Urinary bladder (tissue), 4 donors: ENCODE data around the gene P2RY13. TPM values are rescaled to one million over a fixed set of nuclear protein-coding genes. Genes with fewer than 3 reads are reported as not detected.

Source experiments
- DNase-seq: peaks from one replicate; pipeline ENCODE4 v3.0.0-alpha.2; 2015; ENCODE audit errors: extremely low spot score
- H3K27ac ChIP-seq: one replicate; pipeline ENCODE4 v1.5.1; 2013; ENCODE audit warnings: low read depth, mild to moderate bottlenecking, moderate library complexity
- H3K36me3 ChIP-seq: one replicate; pipeline ENCODE4 v1.6.1; 2013; ENCODE audit warnings: mild to moderate bottlenecking, moderate library complexity; ENCODE audit not compliant: insufficient read depth
- H3K4me1 ChIP-seq: one replicate; pipeline ENCODE4 v1.6.1; 2013; ENCODE audit warnings: mild to moderate bottlenecking, moderate library complexity; ENCODE audit not compliant: insufficient read depth
- H3K4me3 ChIP-seq: one replicate; pipeline ENCODE4 v1.5.1; 2013; ENCODE audit warnings: low read depth, low read length
- WGBS: extraction: QIAGEN DNeasy Blood & Tissue Kit; methylation state at CpG from one replicate; pipeline ENCODE4 v1.1.7; 2013; 5-methylcytosine and 5-hydroxymethylcytosine counted together
- polyA plus RNA-seq: library from polyadenylated mRNA; stranded (reverse); fragments of 200-250 nt; gene quantifications from one replicate; pipeline ENCODE4 v1.2.3, GENCODE V29; 2013
- total RNA-seq: library from RNA; depleted of rRNA; stranded (reverse); fragments of >200 nt; gene quantifications from one replicate; pipeline ENCODE4 v1.2.3, GENCODE V29; 2014
- donor health status: healthy with polysubstance abuse.
- donor health status: healthy.

P2RY13 gene
- total and polyA plus RNA-seq, 2 donors, result 0.57 to 2.3 TPM

DNA sequence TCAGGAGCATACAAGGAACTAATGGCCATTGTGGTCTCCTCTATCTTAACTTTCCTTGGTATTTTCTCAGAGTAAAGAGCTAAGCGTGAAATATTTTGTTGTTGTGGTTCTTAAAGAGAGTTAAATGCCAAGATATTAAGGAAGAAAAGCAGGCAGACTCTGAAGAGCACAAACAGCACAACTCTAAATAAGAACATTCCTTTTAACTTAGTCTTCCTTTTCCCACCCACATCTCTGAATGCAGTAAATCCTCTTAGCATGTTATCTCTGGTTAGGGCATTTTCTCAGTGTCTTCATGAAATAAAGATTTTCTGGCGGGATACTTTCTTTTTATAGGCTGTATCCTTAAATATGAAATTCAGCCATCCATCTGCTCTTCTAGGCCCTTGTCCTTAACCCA is 14.2 kb downstream of the P2RY13 start:
- Histone ChIP-seq H3K4me3 (no peak overlapping the region), H3K36me3 (no peaks in the 10 kb centered on the region), H3K4me1 (no peaks in the 10 kb centered on the region), H3K27ac (no peak overlapping the region)
- no peak for DNase-seq
- WGBS, result 66% methylated on average over 2 of the region's 2 CpGs

- H3K4me3 ChIP-seq, result no peak overlapping the region
- 95% methylated on average over 5 of the region's 5 CpGs for WGBS
- no peak overlapping the region for H3K27ac ChIP-seq
- no peaks in the 10 kb centered on the region for H3K4me1 ChIP-seq
- no peak for DNase-seq
- no peaks in the 10 kb centered on the region for H3K36me3 ChIP-seq
Measured at GRCh38 chr3:151314593-151314992, 14.8 kb downstream of the P2RY13 start.

DNA sequence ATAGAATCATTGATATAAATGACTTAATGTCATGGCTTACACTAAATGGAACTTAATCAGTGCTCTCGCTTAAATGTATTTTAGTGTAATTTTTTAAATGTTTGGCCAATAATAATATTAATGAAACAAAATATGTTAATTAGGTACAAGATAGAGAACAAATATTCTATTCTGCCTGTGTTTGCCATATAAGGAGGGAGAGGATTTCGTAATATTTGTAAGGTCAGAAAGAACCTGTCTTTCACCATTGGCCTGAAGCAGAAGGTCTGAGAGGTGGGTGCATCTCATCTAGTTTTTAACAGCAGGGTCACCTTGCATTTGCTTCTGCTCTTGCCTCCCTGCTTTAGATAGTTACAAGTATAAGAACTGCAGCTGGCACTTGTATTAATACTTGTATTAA is 15.2 kb downstream of the P2RY13 start:
- H3K4me1 ChIP-seq, result no peaks in the 10 kb centered on the region
- H3K27ac ChIP-seq, result no peak overlapping the region
- WGBS, result 74% methylated on average over 2 of the region's 2 CpGs
- H3K36me3 ChIP-seq, result no peaks in the 10 kb centered on the region
- DNase-seq, result no peak
- H3K4me3 ChIP-seq, result no peak overlapping the region

GRCh38 chr3:151312972-151313371 is 16.4 kb downstream of the P2RY13 start:
- 92% methylated on average over 3 of the region's 3 CpGs for WGBS
- no peak for DNase-seq
- no peak overlapping the region for H3K27ac ChIP-seq
- no peaks in the 10 kb centered on the region for H3K36me3 ChIP-seq
- no peak overlapping the region for H3K4me3 ChIP-seq
- no peaks in the 10 kb centered on the region for H3K4me1 ChIP-seq

DNA sequence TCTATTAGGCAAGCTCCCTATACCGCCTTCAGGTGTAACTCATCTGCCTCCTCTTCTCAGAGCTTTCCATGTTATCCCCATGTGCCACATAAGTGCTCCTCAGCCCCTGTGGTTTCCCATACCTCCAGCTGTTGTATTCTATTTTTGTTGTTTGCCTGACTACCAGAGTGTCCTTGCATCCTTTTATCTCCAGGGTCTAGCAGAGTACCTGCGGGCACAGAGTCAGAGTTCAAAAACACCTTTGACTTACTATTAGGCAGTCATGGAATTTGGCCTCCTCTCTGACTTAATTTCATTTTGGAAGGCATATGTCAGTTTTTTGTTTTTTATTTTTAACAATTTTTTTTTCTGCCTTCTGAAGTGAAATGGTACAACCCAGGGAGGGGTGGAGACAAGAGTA is 19.8 kb downstream of the P2RY13 start:
- WGBS, result 96% methylated on average over 2 of the region's 2 CpGs
- H3K36me3 ChIP-seq, result no peaks in the 10 kb centered on the region
- no peak overlapping the region for H3K4me3 ChIP-seq
- H3K27ac ChIP-seq, result no peak overlapping the region
- no peaks in the 10 kb centered on the region for H3K4me1 ChIP-seq
- no peak for DNase-seq

DNA sequence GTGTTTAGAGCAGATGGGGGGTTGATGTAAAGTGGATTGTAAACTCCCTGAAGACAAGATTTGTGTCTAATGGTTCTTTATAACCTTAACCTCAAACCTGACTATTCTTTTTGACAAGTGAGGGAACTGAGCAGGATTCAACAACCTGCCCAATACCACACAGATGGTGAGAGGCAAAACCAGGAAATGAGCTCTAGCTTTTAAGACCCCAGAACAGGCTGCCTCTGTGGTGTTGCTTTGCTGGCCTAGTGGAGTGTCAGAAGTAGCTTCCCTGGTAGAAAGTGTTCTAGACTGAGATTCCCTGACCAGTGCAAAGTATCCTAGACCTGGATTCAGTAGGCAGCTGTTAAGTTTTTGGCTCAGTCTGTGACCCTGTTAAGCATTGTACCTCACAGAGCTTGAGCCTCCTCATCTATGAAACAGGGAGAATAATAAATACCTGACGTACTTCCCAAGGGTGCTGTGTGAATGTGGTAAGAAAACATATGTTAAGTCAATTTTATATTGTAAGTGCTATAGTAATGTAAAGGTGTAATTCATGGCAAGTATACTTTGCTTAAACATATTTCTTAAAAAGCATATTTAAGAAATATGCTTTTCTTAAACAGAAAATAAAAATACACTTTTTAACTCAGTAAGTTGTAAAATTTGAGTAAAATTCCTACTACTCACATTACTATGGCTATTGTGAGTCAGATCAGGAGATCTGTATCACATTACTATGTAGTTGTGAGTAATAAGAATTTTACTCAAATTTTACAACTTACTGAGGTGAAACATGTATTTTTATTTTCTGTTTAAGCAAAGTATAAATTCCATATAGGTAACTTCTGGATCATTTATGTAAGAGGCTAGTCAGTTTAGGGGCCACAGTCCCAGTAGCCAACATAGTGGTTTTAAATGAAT is 21.5 kb downstream of the P2RY13 start:
- 91% methylated on average over 1 of the region's 1 CpG for WGBS
- Histone ChIP-seq H3K27ac (no peak overlapping the region), H3K4me3 (no peak overlapping the region), H3K36me3 (no peaks in the 10 kb centered on the region), H3K4me1 (no peaks in the 10 kb centered on the region)
- DNase-seq, result no peak

- H3K36me3 ChIP-seq, result no peaks in the 10 kb centered on the region
- H3K4me1 ChIP-seq, result no peaks in the 10 kb centered on the region
- no peak overlapping the region for H3K4me3 ChIP-seq
- no peak overlapping the region for H3K27ac ChIP-seq
- DNase-seq, result no peak
Measured at GRCh38 chr3:151307131-151307530, 22.2 kb downstream of the P2RY13 start.

- 90% methylated on average over 6 of the region's 6 CpGs for WGBS
- no peak overlapping the region for H3K4me3 ChIP-seq
- DNase-seq, result no peak
- no peaks in the 10 kb centered on the region for H3K36me3 ChIP-seq
- no peak overlapping the region for H3K27ac ChIP-seq
- H3K4me1 ChIP-seq, result no peaks in the 10 kb centered on the region
Measured at GRCh38 chr3:151306168-151306810, 23.1 kb downstream of the P2RY13 start.

GRCh38 chr3:151305775-151306151 is 23.6 kb downstream of the P2RY13 start:
- Histone ChIP-seq H3K36me3 (no peaks in the 10 kb centered on the region), H3K27ac (no peak overlapping the region), H3K4me3 (no peak overlapping the region), H3K4me1 (no peaks in the 10 kb centered on the region)
- WGBS, result 87% methylated on average over 4 of the region's 4 CpGs
- no peak for DNase-seq

DNA sequence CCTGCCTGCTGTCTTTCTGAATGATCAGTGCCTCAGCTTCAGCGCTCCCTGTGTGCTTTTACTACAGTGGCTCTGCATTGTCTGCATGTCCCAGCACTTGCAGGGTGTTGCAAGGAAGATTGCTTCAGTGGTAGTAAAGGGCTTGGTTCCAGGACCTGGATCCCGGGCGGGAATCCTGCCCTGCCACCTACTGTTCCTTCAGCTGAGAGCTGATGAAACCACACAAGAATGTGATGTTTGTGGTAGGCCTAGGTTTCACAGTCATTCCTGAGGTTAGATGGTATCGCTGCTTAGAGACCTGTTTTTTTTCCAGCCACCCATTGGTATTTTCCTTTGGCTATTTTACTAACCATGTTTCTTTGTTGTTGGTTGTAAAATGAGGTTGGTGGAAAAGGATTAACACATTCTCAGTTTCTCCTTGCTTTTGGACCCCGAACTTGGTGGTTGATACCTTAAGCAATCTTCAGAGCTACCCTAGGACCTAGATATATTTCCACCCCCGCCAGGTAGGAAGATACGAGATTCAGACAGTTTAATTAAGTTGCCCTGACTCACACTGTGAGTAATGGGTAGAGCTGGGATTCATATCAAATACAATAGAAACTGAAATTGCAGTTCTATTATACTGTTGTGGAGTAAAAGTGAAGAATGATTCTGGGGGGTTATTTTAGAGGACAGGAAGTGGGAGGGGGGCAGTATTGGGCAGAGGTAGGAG is 24.1 kb downstream of the P2RY13 start:
- 53% methylated on average over 7 of the region's 7 CpGs for WGBS
- Histone ChIP-seq H3K27ac (no peak overlapping the region), H3K36me3 (no peaks in the 10 kb centered on the region), H3K4me1 (no peaks in the 10 kb centered on the region), H3K4me3 (no peak overlapping the region)
- peak; percentile 56 for DNase-seq

- H3K4me3 ChIP-seq, result no peak overlapping the region
- no peak for DNase-seq
- 78% methylated on average over 2 of the region's 2 CpGs for WGBS
- no peaks in the 10 kb centered on the region for H3K4me1 ChIP-seq
- no peaks in the 10 kb centered on the region for H3K36me3 ChIP-seq
- no peak overlapping the region for H3K27ac ChIP-seq
Measured at GRCh38 chr3:151303751-151304150, 25.6 kb downstream of the P2RY13 start.

DNA sequence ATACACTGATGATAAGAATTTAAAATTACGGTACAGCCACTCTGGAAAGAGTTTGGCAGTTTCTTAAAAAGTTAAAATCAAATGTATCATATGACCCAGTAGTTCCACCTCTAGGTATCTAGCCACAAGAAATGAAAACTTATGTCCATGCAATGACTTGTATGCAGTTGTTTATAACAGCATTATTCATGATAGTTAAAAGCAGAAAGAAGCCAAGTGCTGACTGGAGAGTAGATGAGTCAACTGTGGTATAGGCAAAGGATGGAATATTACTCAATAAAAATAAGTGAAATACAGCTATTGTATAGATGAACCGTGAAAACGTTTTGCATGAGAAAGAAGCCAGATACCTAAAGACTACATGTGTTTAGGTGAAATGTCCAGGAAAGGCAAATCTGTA is 27.6 kb downstream of the P2RY13 start:
- H3K4me1 ChIP-seq, result no peaks in the 10 kb centered on the region
- 88% methylated on average over 3 of the region's 3 CpGs for WGBS
- H3K36me3 ChIP-seq, result peaks cover 2% of the 10 kb centered on the region
- no peak overlapping the region for H3K27ac ChIP-seq
- no peak for DNase-seq
- H3K4me3 ChIP-seq, result no peak overlapping the region

GRCh38 chr3:151300539-151300938 is 28.8 kb downstream of the P2RY13 start:
- peaks cover 2% of the 10 kb centered on the region for H3K36me3 ChIP-seq
- no peak overlapping the region for H3K27ac ChIP-seq
- H3K4me3 ChIP-seq, result no peak overlapping the region
- 67% methylated on average over 1 of the region's 1 CpG for WGBS
- no peak for DNase-seq
- H3K4me1 ChIP-seq, result no peaks in the 10 kb centered on the region

DNA sequence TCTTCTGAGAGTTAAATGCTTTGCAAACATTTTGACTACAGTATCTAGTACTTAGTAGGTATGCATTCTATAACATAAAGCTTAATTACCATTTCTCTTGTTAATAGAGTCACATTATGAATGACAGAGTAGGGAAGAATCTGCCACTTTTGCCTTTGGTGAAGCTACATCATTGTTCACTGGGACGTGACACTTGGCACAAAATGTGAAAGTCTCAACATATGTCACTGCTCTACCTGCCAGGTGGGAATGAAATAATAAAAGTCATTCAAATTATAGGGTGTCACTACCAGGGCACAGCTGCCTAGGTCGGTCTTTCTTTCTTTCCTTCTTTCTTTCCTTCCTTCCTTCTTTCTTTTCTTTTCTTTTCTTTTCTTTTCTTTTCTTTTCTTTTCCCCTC is 30.3 kb downstream of the P2RY13 start:
- no peak overlapping the region for H3K27ac ChIP-seq
- peaks cover 2% of the 10 kb centered on the region for H3K36me3 ChIP-seq
- H3K4me3 ChIP-seq, result no peak overlapping the region
- DNase-seq, result no peak
- 88% methylated on average over 2 of the region's 2 CpGs for WGBS
- H3K4me1 ChIP-seq, result no peaks in the 10 kb centered on the region
